ENCODE measurements around the gene ADPRM.

DNA sequence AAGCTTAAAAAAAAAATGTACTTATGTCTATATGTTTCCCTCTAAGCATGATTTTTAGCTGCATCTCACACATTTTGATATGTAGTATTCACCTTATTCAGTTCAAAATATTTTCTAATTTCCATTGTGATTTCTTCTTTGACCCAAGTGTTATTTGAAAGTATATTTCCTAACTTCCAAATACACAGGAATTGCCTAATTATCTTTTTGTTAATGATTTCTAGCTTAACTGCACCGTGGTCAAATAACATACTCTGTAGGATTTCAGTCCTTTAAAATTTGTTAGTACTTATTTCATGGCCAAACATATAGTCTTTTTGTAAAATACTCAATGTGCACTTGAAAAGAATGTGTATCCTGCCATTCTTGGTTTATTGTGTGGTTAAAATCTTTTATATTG lies 21.2 kb downstream of the ADPRM start:
- TF ChIP-seq, protein P1, sequence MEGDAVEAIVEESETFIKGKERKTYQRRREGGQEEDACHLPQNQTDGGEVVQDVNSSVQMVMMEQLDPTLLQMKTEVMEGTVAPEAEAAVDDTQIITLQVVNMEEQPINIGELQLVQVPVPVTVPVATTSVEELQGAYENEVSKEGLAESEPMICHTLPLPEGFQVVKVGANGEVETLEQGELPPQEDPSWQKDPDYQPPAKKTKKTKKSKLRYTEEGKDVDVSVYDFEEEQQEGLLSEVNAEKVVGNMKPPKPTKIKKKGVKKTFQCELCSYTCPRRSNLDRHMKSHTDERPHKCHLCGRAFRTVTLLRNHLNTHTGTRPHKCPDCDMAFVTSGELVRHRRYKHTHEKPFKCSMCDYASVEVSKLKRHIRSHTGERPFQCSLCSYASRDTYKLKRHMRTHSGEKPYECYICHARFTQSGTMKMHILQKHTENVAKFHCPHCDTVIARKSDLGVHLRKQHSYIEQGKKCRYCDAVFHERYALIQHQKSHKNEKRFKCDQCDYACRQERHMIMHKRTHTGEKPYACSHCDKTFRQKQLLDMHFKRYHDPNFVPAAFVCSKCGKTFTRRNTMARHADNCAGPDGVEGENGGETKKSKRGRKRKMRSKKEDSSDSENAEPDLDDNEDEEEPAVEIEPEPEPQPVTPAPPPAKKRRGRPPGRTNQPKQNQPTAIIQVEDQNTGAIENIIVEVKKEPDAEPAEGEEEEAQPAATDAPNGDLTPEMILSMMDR (IDR thresholded peaks at IDR 0.05; ENCODE audit: borderline replicate concordance, extremely low read depth, low read length, poor library complexity, severe bottlenecking): no peak
- TF ChIP-seq EZH2 (IDR thresholded peaks at IDR 0.05; ENCODE audit: borderline replicate concordance, low read depth, low read length, severe bottlenecking): no peak
